ENCODE results near the gene CATSPERE.

GRCh38 chr1:244559561-244559960 lies 98.5 kb downstream of the CATSPERE start:
- TF ChIP-seq, protein P1, sequence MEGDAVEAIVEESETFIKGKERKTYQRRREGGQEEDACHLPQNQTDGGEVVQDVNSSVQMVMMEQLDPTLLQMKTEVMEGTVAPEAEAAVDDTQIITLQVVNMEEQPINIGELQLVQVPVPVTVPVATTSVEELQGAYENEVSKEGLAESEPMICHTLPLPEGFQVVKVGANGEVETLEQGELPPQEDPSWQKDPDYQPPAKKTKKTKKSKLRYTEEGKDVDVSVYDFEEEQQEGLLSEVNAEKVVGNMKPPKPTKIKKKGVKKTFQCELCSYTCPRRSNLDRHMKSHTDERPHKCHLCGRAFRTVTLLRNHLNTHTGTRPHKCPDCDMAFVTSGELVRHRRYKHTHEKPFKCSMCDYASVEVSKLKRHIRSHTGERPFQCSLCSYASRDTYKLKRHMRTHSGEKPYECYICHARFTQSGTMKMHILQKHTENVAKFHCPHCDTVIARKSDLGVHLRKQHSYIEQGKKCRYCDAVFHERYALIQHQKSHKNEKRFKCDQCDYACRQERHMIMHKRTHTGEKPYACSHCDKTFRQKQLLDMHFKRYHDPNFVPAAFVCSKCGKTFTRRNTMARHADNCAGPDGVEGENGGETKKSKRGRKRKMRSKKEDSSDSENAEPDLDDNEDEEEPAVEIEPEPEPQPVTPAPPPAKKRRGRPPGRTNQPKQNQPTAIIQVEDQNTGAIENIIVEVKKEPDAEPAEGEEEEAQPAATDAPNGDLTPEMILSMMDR (IDR thresholded peaks at IDR 0.05), result no peak
- no peak for TF ChIP-seq POLR2A (IDR thresholded peaks at IDR 0.05)
- no peak for TF ChIP-seq EP300 (IDR thresholded peaks at IDR 0.05)
